Caco-2 (cell line): ENCODE measurements around the gene PRRT3. TPM values are rescaled to one million over a fixed set of nuclear protein-coding genes. Genes with fewer than 3 reads are reported as not detected.
"Not testable (repeated sequence)": the region's sequence is repeated elsewhere in the genome, so short reads cannot be mapped to it uniquely, and the experiment has no call there.

Experiments
- BruUV-seq: library from RNA; stranded (reverse); fragments of 400-500 nt; replicated peaks from 2 replicates; lab custom pipeline; 2021; lab: Mats Ljungman, UMichigan
- CTCF ChIA-PET: fragments of 300-600 bp; sonication (Branson Sonifier 250); formaldehyde crosslinking; loops from one replicate; lab custom pipeline; 2022; ENCODE audit warnings: antibody characterized with exemption; lab: Charles Lee
- POLR2A ChIA-PET: fragments of 300-600 bp; sonication (Branson Sonifier 250); formaldehyde crosslinking; loops from one replicate; lab custom pipeline; 2022; ENCODE audit warnings: antibody characterized with exemption; lab: Charles Lee
- DNase-seq, 2 experiments: peaks; one replicate each; pipeline versions ENCODE4 v3.0.0 to v3.0.0-alpha.2; 2020 to 2022
- H3K27me3 ChIP-seq: replicated peaks from 2 replicates; pipeline ENCODE4 v1.6.0; 2011; ENCODE audit warnings: low read length; ENCODE audit not compliant: control insufficient read depth, insufficient read depth
- H3K36me3 ChIP-seq: 2 replicates; pipeline ENCODE4 v1.5.1; 2011; ENCODE audit warnings: low read length; ENCODE audit not compliant: control insufficient read depth, insufficient read depth
- H3K4me1 ChIP-seq: fragments of 250-450 bp; sonication (Bioruptor Pico); 2 replicates; pipeline ENCODE4 v1.5.1; 2020; ENCODE audit warnings: mild to moderate bottlenecking
- H3K4me3 ChIP-seq: 2 replicates; pipeline ENCODE4 v1.5.1; 2011; ENCODE audit warnings: low read depth, mild to moderate bottlenecking, control low read depth, low read length
- H3K9me3 ChIP-seq: fragments of 250-450 bp; sonication (Bioruptor Pico); 2 replicates; pipeline ENCODE4 v1.5.1; 2020; ENCODE audit warnings: mild to moderate bottlenecking, moderate library complexity
- H3K27ac Mint-ChIP-seq: one replicate; pipeline ENCODE4 v1.8.0; 2022; ENCODE audit warnings: mixed read lengths; ENCODE audit not compliant: unreplicated experiment
- H3K27me3 Mint-ChIP-seq: one replicate; pipeline ENCODE4 v1.8.0; 2022; ENCODE audit warnings: mixed read lengths; ENCODE audit not compliant: insufficient read depth, unreplicated experiment
- H3K36me3 Mint-ChIP-seq: one replicate; pipeline ENCODE4 v1.8.0; 2022; ENCODE audit warnings: mild to moderate bottlenecking, mixed read lengths; ENCODE audit not compliant: insufficient read depth, unreplicated experiment
- H3K4me1 Mint-ChIP-seq: one replicate; pipeline ENCODE4 v1.8.0; 2022; ENCODE audit warnings: low read depth, mixed read lengths; ENCODE audit not compliant: unreplicated experiment
- H3K4me3 Mint-ChIP-seq: one replicate; pipeline ENCODE4 v1.8.0; 2022; ENCODE audit warnings: mild to moderate bottlenecking, moderate library complexity, mixed read lengths; ENCODE audit not compliant: unreplicated experiment
- H3K9me3 Mint-ChIP-seq: one replicate; pipeline ENCODE4 v1.8.0; 2022; ENCODE audit warnings: mixed read lengths; ENCODE audit not compliant: unreplicated experiment
- CTCF ChIP-seq, 2 experiments: fragments of 200-600 bp in 1 of 2; IDR thresholded peaks; 1 replicate in 1 of 2; 2 replicates in 1 of 2; pipeline versions ENCODE4 v1.5.1 to v1.8.0; 2011 to 2022; ENCODE audit warnings: antibody characterized with exemption in 1 of 2, control low read depth in 1 of 2, inconsistent platforms in 1 of 2, low read depth in 1 of 2, low read length in 1 of 2, mild to moderate bottlenecking in 1 of 2, moderate library complexity in 1 of 2; ENCODE audit not compliant: insufficient read depth in 1 of 2, severe bottlenecking in 1 of 2, unreplicated experiment in 1 of 2
- intact Hi-C: fragments of 100-400 bp; cut with micrococcal nuclease; formaldehyde crosslinking; loops from one replicate; pipeline ENCODE4 v1.10.0; 2022; ENCODE audit not compliant: unreplicated experiment
- total RNA-seq: library from RNA; stranded (reverse); gene quantifications from 2 replicates; pipeline ENCODE4 v1.2.3, GENCODE V29; 2022

PRRT3 gene
- total RNA-seq, 1 experiment from 2014 or later = 1.3 TPM

DNA sequence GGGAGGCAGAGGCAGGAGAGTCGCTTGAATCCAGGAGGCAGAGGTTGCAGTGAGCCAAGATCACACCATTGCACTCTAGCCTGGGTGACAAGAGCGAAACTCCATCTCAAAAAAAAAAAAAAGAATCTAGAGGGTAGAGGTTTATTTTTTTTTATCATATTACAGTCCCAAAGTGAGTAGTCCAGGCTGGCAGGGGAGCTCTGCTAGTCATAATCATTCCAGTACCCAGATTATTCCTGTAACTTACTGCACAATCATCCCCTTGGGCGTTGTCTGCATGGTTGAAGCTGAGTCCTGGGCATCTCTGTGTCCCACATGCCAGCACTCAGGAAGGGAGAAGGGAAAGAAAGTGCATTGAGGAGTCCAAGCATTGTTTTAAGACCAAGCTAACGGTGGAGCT, 10.0 kb downstream of the PRRT3 start:
- TF ChIP-seq CTCF (IDR thresholded peaks at IDR 0.05; ENCODE audit: insufficient read depth in 1 of 2, low read depth in 1 of 2, low read length in 1 of 2, severe bottlenecking in 1 of 2, unreplicated experiment in 1 of 2) = no peak
- Mint-ChIP-seq H3K4me3 (no peak overlapping the region), H3K9me3 (no peaks in the 10 kb centered on the region), H3K27me3 (no peaks in the 10 kb centered on the region), H3K4me1 (no peaks in the 10 kb centered on the region), H3K27ac (no peak overlapping the region), H3K36me3 (peaks cover 14% of the 10 kb centered on the region)
- no TSS peak for BruUV-seq
- CTCF ChIA-PET = interaction anchor here (1.1 to 1.5 kb wide), 3 partner anchors 9 to 115 kb away, joined by 3 to 4 read pairs (median 4); partner anchors contain the start of gene CRELD1
- Histone ChIP-seq H3K9me3 (no peaks in the 10 kb centered on the region), H3K4me1 (no peaks in the 10 kb centered on the region), H3K4me3 (no peak overlapping the region), H3K36me3 (no peaks in the 10 kb centered on the region), H3K27me3 (no peaks in the 10 kb centered on the region)
- no peak for DNase-seq
- POLR2A ChIA-PET = interaction anchor here (0.7 to 1.7 kb wide), 2 partner anchors 9 to 535 kb away, joined by 4 to 7 read pairs; partner anchors contain the start of gene CRELD1
- intact Hi-C loops = no loop called here

DNA sequence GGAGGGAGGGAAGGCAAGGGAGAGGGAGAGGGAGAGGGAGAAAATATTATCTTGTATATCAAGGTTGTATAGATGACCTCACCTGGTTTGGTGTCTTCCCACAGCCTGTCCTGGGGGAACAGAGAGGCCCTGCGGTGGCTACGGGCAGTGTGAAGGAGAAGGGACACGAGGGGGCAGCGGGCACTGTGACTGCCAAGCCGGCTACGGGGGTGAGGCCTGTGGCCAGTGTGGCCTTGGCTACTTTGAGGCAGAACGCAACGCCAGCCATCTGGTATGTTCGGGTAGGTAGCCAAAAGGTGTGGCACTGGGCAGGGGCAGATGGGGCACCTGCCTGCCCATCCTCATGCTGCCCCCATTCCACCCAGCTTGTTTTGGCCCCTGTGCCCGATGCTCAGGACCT, 11.5 kb downstream of the PRRT3 start:
- BruUV-seq = no TSS peak
- no peak overlapping the region for H3K4me3 ChIP-seq
- intact Hi-C loops = no loop called here
- DNase-seq = no peak
- no peaks in the 10 kb centered on the region for H3K9me3 ChIP-seq
- Mint-ChIP-seq H3K27ac (no peak overlapping the region), H3K4me1 (no peaks in the 10 kb centered on the region), H3K36me3 (peaks cover 10% of the 10 kb centered on the region), H3K4me3 (no peak overlapping the region), H3K9me3 (no peaks in the 10 kb centered on the region), H3K27me3 (no peaks in the 10 kb centered on the region)
- H3K36me3 ChIP-seq = peaks cover 1% of the 10 kb centered on the region; the same call in 1 of the 2 replicates
- no peaks in the 10 kb centered on the region for H3K4me1 ChIP-seq
- POLR2A ChIA-PET = no interaction called here
- TF ChIP-seq CTCF (IDR thresholded peaks at IDR 0.05; ENCODE audit: insufficient read depth in 1 of 2, low read depth in 1 of 2, low read length in 1 of 2, severe bottlenecking in 1 of 2, unreplicated experiment in 1 of 2) = no peak
- CTCF ChIA-PET = no interaction called here
- no peaks in the 10 kb centered on the region for H3K27me3 ChIP-seq

DNA sequence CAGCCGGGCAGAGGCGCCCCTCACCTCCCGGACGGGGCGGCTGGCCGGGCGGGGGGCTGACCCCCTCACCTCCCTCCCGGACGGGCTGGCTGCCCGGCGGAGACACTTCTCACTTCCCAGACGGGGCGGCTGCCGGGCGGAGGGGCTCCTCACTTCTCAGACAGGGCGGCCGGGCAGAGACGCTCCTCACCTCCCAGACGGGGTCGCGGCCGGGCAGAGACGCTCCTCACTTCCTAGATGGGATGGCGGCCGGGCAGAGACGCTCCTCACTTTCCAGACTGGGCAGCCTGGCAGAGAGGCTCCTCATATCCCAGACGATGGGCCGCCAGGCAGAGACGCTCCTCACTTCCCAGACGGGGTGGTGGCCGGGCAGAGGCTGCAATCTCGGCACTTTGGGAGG, 12.3 kb downstream of the PRRT3 start:
- H3K27ac Mint-ChIP-seq, H3K9me3 ChIP-seq, H3K4me1 ChIP-seq, H3K4me3 Mint-ChIP-seq, DNase-seq, H3K36me3 Mint-ChIP-seq, H3K36me3 ChIP-seq, CTCF ChIA-PET, H3K4me3 ChIP-seq, BruUV-seq, H3K27me3 Mint-ChIP-seq, POLR2A ChIA-PET, intact Hi-C loops, H3K9me3 Mint-ChIP-seq, H3K27me3 ChIP-seq, H3K4me1 Mint-ChIP-seq: not testable (repeated sequence)
